Measurements from ENCODE around the gene ECEL1. TPM values are rescaled to one million over a fixed set of nuclear protein-coding genes. Genes with fewer than 3 reads are reported as not detected.

ECEL1 gene
- total and polyA plus RNA-seq, 2 of the 4 experiments (the other 2 are of a cell fraction), result not detected

GRCh38 chr2:232449964-232450363 is 37.7 kb downstream of the ECEL1 start:
- H3K27ac ChIP-seq (ENCODE audit: insufficient read depth, low read length), result no peak overlapping the region
- CTCF ChIA-PET, result no interaction called here
- in situ Hi-C loops (cut with MboI; ENCODE audit: low sequenced_read_pairs), result no loop called here

More at GRCh38 chr2:232449964-232450363, 37.7 kb downstream of the ECEL1 start:
- Histone ChIP-seq H3K56ac (ENCODE audit: extremely low read depth, insufficient read depth, low read length) (no peak overlapping the region), H4K5ac (ENCODE audit: low read depth, low read length) (no peak overlapping the region), H4K20me1 (ENCODE audit: insufficient read depth, low read length) (no peaks in the 10 kb centered on the region), H3K9me3 (ENCODE audit: control insufficient read depth, insufficient read depth, low read length) (no peaks in the 10 kb centered on the region), H3K36me3 (ENCODE audit: control insufficient read depth, insufficient read depth, low read length) (no peaks in the 10 kb centered on the region), H2BK15ac (ENCODE audit: low read depth, low read length) (no peak overlapping the region), H2AK9ac (replicated peaks; ENCODE audit: low read depth, low read length, poor library complexity) (no peak overlapping the region), H3K4ac (ENCODE audit: low read depth, low read length) (no peak overlapping the region), H2BK120ac (ENCODE audit: low read depth, low read length) (no peak overlapping the region), H2BK20ac (ENCODE audit: low read depth, low read length) (no peak overlapping the region), H3K14ac (replicated peaks; ENCODE audit: low read depth, low read length) (no peak overlapping the region), H3K9ac (ENCODE audit: low read depth, low read length) (no peak overlapping the region), H3K4me3 (ENCODE audit: insufficient read depth, low read depth, low read length) (no peak overlapping the region), H4K91ac (ENCODE audit: insufficient read depth, low read depth, low read length) (no peak overlapping the region), H3K23ac (ENCODE audit: low read depth, low read length) (no peak overlapping the region), H3K4me2 (ENCODE audit: low read depth, low read length) (no peak overlapping the region), H3K4me1 (ENCODE audit: control insufficient read depth, insufficient read depth, low read length) (no peaks in the 10 kb centered on the region), H2AFZ (replicated peaks; ENCODE audit: low read length, poor library complexity) (no peak overlapping the region), H3K27me3 (ENCODE audit: control insufficient read depth, insufficient read depth, low read length) (peaks cover 14% of the 10 kb centered on the region), H2AK5ac (ENCODE audit: low read depth, low read length) (no peak overlapping the region), H2BK5ac (ENCODE audit: low read depth, low read length, poor library complexity, severe bottlenecking) (no peak overlapping the region), H3K9me1 (ENCODE audit: insufficient read depth, low read length) (no peaks in the 10 kb centered on the region), H4K8ac (ENCODE audit: low read depth in 2 of 2, low read length in 2 of 2) (no peak overlapping the region), H3K18ac (ENCODE audit: low read depth, low read length) (no peak overlapping the region), H3K79me1 (ENCODE audit: low read depth in 1 of 2, low read length in 2 of 2) (no peaks in the 10 kb centered on the region)
- POLR2A ChIA-PET (ENCODE audit: unreplicated experiment), result no interaction called here
- ATAC-seq (ENCODE audit: low read depth) (no peak), DNase-seq (no peak)
- TF ChIP-seq FOS (IDR thresholded peaks at IDR 0.05; ENCODE audit: low read depth, low read length), result no peak
- TF ChIP-seq ELK1 (IDR thresholded peaks at IDR 0.05; ENCODE audit: borderline replicate concordance, low read depth, low read length), result no peak
- TF ChIP-seq NFE2L2 (IDR thresholded peaks at IDR 0.05; ENCODE audit: low read depth, low read length), result no peak
- TF ChIP-seq CTCF (conservative IDR thresholded peaks at IDR 0.05; ENCODE audit: low read depth, low read length), result no peak
- no peak for TF ChIP-seq RAD21 (IDR thresholded peaks at IDR 0.05; ENCODE audit: low read length)
- no peak for TF ChIP-seq SMC3 (IDR thresholded peaks at IDR 0.05; ENCODE audit: low read depth, low read length)
- no peak for TF ChIP-seq CHD1 (IDR thresholded peaks at IDR 0.05; ENCODE audit: low read depth, low read length)
- TF ChIP-seq USF2 (IDR thresholded peaks at IDR 0.05; ENCODE audit: low read depth, low read length), result no peak
- TF ChIP-seq CEBPB (IDR thresholded peaks at IDR 0.05; ENCODE audit: low read depth, low read length), result no peak
- TF ChIP-seq MXI1 (IDR thresholded peaks at IDR 0.05; ENCODE audit: borderline replicate concordance, low read depth, low read length), result no peak
- TF ChIP-seq BHLHE40 (IDR thresholded peaks at IDR 0.05; ENCODE audit: low read depth, low read length), result no peak
- TF ChIP-seq RFX5 (IDR thresholded peaks at IDR 0.05; ENCODE audit: low read depth, low read length), result no peak
- no peak for TF ChIP-seq POLR2A (IDR thresholded peaks at IDR 0.05; ENCODE audit: low read depth, low read length)
- TF ChIP-seq MAZ (IDR thresholded peaks at IDR 0.05; ENCODE audit: borderline replicate concordance, low read depth, low read length), result no peak
- intact Hi-C loops (cut with micrococcal nuclease) (no loop called here), dilution Hi-C loops (cut with HindIII; ENCODE audit: low sequenced_read_pairs, unreplicated experiment) (no loop called here)
- WGBS, 2 experiments (ENCODE audit: extremely low coverage in 2 of 2, insufficient read length in 1 of 2), result 55% methylated on average over 7 of the region's 12 CpGs; no CpG with 5 or more reads in 1 of the 2 experiments
- no TSS peak for BruUV-seq (replicated peaks)
